Measurements from ENCODE around the gene COMMD9.

DNA sequence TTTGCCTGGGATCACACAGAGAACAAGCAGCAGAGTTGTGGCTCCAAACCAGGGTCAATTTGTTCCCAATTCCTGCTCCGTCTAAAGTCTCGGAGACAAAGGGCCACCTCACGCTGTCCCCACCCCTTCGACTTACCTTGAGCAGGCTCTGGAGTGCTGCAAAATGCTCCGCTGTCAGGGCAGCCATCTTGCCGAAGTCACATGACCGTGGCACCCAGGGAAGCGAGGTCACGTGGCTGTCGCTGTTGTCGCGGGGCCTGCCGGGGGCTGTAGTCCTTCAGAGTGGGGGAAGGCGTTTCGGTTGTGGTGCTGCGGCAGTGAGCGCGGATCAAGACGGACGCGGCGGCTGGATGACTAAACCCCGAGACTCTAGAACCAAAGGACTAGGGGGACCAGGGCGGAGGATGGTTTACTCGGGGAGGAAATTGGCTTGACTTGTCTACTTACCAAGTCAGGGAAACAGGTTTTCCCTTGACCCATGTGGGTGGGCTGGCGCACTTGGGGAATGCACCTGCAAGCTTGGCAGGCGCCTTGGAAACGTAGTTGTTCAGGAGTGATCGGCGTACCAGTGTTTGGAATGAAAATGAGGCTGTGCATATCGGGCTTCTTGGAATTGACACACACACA is at the start of gene COMMD9:
- TF ChIP-seq, protein P1, sequence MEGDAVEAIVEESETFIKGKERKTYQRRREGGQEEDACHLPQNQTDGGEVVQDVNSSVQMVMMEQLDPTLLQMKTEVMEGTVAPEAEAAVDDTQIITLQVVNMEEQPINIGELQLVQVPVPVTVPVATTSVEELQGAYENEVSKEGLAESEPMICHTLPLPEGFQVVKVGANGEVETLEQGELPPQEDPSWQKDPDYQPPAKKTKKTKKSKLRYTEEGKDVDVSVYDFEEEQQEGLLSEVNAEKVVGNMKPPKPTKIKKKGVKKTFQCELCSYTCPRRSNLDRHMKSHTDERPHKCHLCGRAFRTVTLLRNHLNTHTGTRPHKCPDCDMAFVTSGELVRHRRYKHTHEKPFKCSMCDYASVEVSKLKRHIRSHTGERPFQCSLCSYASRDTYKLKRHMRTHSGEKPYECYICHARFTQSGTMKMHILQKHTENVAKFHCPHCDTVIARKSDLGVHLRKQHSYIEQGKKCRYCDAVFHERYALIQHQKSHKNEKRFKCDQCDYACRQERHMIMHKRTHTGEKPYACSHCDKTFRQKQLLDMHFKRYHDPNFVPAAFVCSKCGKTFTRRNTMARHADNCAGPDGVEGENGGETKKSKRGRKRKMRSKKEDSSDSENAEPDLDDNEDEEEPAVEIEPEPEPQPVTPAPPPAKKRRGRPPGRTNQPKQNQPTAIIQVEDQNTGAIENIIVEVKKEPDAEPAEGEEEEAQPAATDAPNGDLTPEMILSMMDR (IDR thresholded peaks at IDR 0.05): no peak
- TF ChIP-seq EP300 (IDR thresholded peaks at IDR 0.05) (peak in 1 of 2 donors; percentile 94), POLR2A (IDR thresholded peaks at IDR 0.05) (peak in 1 of 2 donors; percentile 58)
